Prostate gland (tissue), 2 donors: ENCODE data around the gene HRC.

Source experiments
- CTCF ChIP-seq, 4 experiments: fragments of 200-600 bp in 2 of 4; fragments of 450-650 bp in 2 of 4; sonication (generic) in 2 of 4; IDR thresholded peaks; 1 replicate in 3 of 4; 2 replicates in 1 of 4; pipeline ENCODE4 v1.5.1; 2016 to 2019; ENCODE audit warnings: antibody characterized with exemption in 4 of 4, mild to moderate bottlenecking in 2 of 4, moderate library complexity in 2 of 4
- POLR2A ChIP-seq: fragments of 450-650 bp; IDR thresholded peaks from one replicate; pipeline ENCODE4 v1.6.1; 2016; ENCODE audit warnings: antibody characterized with exemption, mild to moderate bottlenecking
- POLR2AphosphoS5 ChIP-seq: sonication (generic); formaldehyde crosslinking; IDR thresholded peaks from one replicate; pipeline ENCODE4 v1.6.1; 2017; ENCODE audit warnings: antibody characterized with exemption

GRCh38 chr19:49117677-49118564 lies 37.3 kb downstream of the HRC start:
- no peak for TF ChIP-seq CTCF (IDR thresholded peaks at IDR 0.05)
- TF ChIP-seq POLR2A, result no peak
- no peak for TF ChIP-seq POLR2AphosphoS5
